K562 (cell line): ENCODE results near the gene KCNC3. TPM values are rescaled to one million over a fixed set of nuclear protein-coding genes. Genes with fewer than 3 reads are reported as not detected.

Experiments used
- CBX2 ChIP-seq: fragments of 200-600 bp; sonication (generic); IDR thresholded peaks from one replicate; pipeline ENCODE4 v1.6.1; 2012; ENCODE audit warnings: mild to moderate bottlenecking, low read length, inconsistent platforms; ENCODE audit not compliant: insufficient read depth, poor library complexity, severe bottlenecking
- CCNT2 ChIP-seq: IDR thresholded peaks from 2 replicates; pipeline ENCODE4 v1.6.1; 2011; ENCODE audit warnings: borderline replicate concordance, low read depth, mild to moderate bottlenecking, moderate library complexity, mixed read lengths, low read length; ENCODE audit not compliant: insufficient read length; ENCODE audit errors: extremely low read depth
- FOXA1 ChIP-seq: fragments of 450-650 bp; IDR thresholded peaks from 2 replicates; pipeline ENCODE4 v1.6.1; 2016; ENCODE audit warnings: mild to moderate bottlenecking, borderline replicate concordance
- FOXA3 ChIP-seq, 2 experiments: fragments of 450-650 bp in 1 of 2; sonication (generic) in 1 of 2; formaldehyde crosslinking; IDR thresholded peaks in 1 of 2; conservative IDR thresholded peaks in 1 of 2; 2 replicates each; pipeline versions ENCODE4 v1.4.0 to v1.8.0; 2020 to 2022; ENCODE audit warnings: mild to moderate bottlenecking in 2 of 2, missing genetic modification reagents in 1 of 2
- HNRNPH1 ChIP-seq: fragments of 200-400 bp; formaldehyde crosslinking; optimal IDR thresholded peaks from 2 replicates; pipeline ENCODE3; 2017; ENCODE audit warnings: low read depth, mild to moderate bottlenecking, low read length, moderate library complexity
- NFIC ChIP-seq: fragments of 450-650 bp; IDR thresholded peaks from 2 replicates; pipeline ENCODE4 v1.6.1; 2017; ENCODE audit warnings: mild to moderate bottlenecking, inconsistent platforms
- PKNOX1 ChIP-seq: fragments of 450-650 bp; IDR thresholded peaks from 2 replicates; pipeline ENCODE4 v1.6.1; 2016
- RBBP5 ChIP-seq: fragments of 200-600 bp; sonication (generic); IDR thresholded peaks from 2 replicates; pipeline ENCODE4 v1.6.1; 2012; ENCODE audit warnings: borderline replicate concordance, mild to moderate bottlenecking, low read length, control low read depth, inconsistent platforms; ENCODE audit not compliant: insufficient read depth, poor library complexity, severe bottlenecking
- SIX5 ChIP-seq, 2 experiments: IDR thresholded peaks; 2 replicates each; pipeline ENCODE4 v1.6.1; 2011; ENCODE audit warnings: low read length in 2 of 2, borderline replicate concordance in 1 of 2, low read depth in 1 of 2, mild to moderate bottlenecking in 1 of 2, moderate library complexity in 1 of 2; ENCODE audit not compliant: insufficient read depth in 1 of 2
- SMARCA4 ChIP-seq: fragments of 450-650 bp; IDR thresholded peaks from 2 replicates; pipeline ENCODE4 v1.6.1; 2016
- ZBTB7A ChIP-seq: IDR thresholded peaks from 2 replicates; pipeline ENCODE4 v1.6.1; 2011; ENCODE audit warnings: low read depth, mild to moderate bottlenecking, low read length, moderate library complexity, borderline replicate concordance; ENCODE audit not compliant: control insufficient read depth
- ZNF280B ChIP-seq: fragments of 250-450 bp; sonication (Bioruptor Pico); IDR thresholded peaks from 2 replicates; pipeline ENCODE4 v1.5.1; 2021; ENCODE audit warnings: mild to moderate bottlenecking
- ZNF444 ChIP-seq: fragments of 250-450 bp; sonication (Bioruptor Pico); IDR thresholded peaks from 2 replicates; pipeline ENCODE4 v1.4.0; 2020; ENCODE audit warnings: mild to moderate bottlenecking, moderate library complexity
- polyA plus RNA-seq, 8 experiments: library from polyadenylated mRNA; depleted of rRNA in 4 of 8; stranded (reverse) in 5 of 8; unstranded in 3 of 8; fragments of >200 nt; fragmentation: Nextera tagmentation in 2 of 8; fragmentation: Illumina TruSeq in 1 of 8; extraction: Ambion mirVana in 2 of 8; extraction: Trizol in 1 of 8; gene quantifications; 2 replicates each; pipeline versions ENCODE4 v1.2.1 to v1.2.3, GENCODE V29; 2011 to 2014; ENCODE audit warnings: inconsistent platforms in 1 of 8, missing spikeins in 1 of 8
- total RNA-seq, 7 experiments: library from RNA; depleted of rRNA in 6 of 7; stranded (reverse); fragments of >200 nt in 6 of 7; fragmentation: Illumina TruSeq in 2 of 7; extraction: Trizol in 2 of 7; gene quantifications; 2 replicates each; pipeline versions ENCODE4 v1.2.1 to v1.2.3, GENCODE V29; 2011 to 2021; ENCODE audit warnings: low replicate concordance in 1 of 7
- TF ChIP-seq, protein P1 (sequence below): fragments of 250-450 bp; sonication (Bioruptor Pico); IDR thresholded peaks from 2 replicates; pipeline ENCODE4 v1.8.0; 2021; ENCODE audit warnings: borderline replicate concordance, mild to moderate bottlenecking, moderate library complexity; ENCODE audit not compliant: poor library complexity, severe bottlenecking
- TF ChIP-seq, protein P2 (sequence below), 2 experiments: fragments of 450-650 bp in 1 of 2; sonication (generic) in 1 of 2; formaldehyde crosslinking; conservative IDR thresholded peaks; 2 replicates each; pipeline versions ENCODE4 v1.4.0 to v1.8.1; 2020 to 2022; ENCODE audit warnings: mild to moderate bottlenecking in 1 of 2, missing genetic modification reagents in 1 of 2
- TF ChIP-seq, protein P3 (sequence below): fragments of 200-800 bp; sonication (Bioruptor generic); IDR thresholded peaks from 2 replicates; pipeline ENCODE4 v1.6.1; 2017; ENCODE audit warnings: missing genetic modification characterization, missing compliant biosample characterization
- TF ChIP-seq, protein P4 (sequence below): sonication (generic); formaldehyde crosslinking; IDR thresholded peaks from 2 replicates; pipeline ENCODE4 v1.8.1; 2023; ENCODE audit warnings: mild to moderate bottlenecking, missing genetic modification reagents
- TF ChIP-seq, protein P5 (sequence below): fragments of 250-450 bp; sonication (Bioruptor Pico); IDR thresholded peaks from 2 replicates; pipeline ENCODE4 v1.5.0; 2020; ENCODE audit warnings: mild to moderate bottlenecking

Gene KCNC3
- total and polyA plus RNA-seq, 9 of the 15 experiments (the other 6 are each of a cell fraction or from before 2014, with no cell fraction given): 0.03 to 26.2 (median 2.0) TPM

DNA sequence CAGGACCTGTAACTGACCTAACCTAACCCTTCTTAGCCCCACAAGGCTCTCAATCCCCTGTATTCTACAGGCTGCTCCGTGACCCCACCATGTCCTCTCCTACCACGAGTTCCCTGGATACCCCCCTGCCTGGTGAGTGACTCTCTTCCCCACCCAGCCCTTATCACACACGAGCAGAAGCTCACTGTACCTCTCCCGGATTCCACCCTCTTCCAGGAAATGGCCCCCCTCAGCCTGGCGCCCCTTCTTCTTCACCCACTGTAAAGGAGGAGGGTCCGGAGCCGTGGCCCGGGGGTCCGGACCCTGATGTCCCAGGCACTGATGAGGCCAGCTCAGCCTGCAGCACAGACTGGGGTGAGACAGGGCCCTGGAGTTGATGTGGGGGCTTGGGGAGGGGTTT, 48.3 kb upstream of the KCNC3 start (continued):
- TF ChIP-seq ZNF280B (CRISPR knock-in tag) (no peak), FOXA1 (no peak), ZBTB7A (peak; percentile 78; the same call in 1 of the 2 replicates), NFIC (0 out of 2 replicates have a peak, but pooled peaks have one; percentile 12), RBBP5 (no peak), SIX5 (IDR thresholded peaks at IDR 0.05; ENCODE audit: borderline replicate concordance in 1 of 2, insufficient read depth in 1 of 2, low read depth in 1 of 2, low read length in 2 of 2) (no peak), FOXA3 (CRISPR knock-in tag; conservative IDR thresholded peaks at IDR 0.05 in 1 of 2, IDR thresholded peaks at IDR 0.05 in 1 of 2) (no peak), HNRNPH1 (no peak), CCNT2 (peak; percentile 10), PKNOX1 (peak; percentile 11; the same call in 1 of the 2 replicates), ZNF444 (CRISPR knock-in tag) (no peak), CBX2 (no peak), SMARCA4 (peak; percentile 57)
- TF ChIP-seq, protein P1, sequence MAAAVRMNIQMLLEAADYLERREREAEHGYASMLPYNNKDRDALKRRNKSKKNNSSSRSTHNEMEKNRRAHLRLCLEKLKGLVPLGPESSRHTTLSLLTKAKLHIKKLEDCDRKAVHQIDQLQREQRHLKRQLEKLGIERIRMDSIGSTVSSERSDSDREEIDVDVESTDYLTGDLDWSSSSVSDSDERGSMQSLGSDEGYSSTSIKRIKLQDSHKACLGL: no peak
- TF ChIP-seq, protein P2, sequence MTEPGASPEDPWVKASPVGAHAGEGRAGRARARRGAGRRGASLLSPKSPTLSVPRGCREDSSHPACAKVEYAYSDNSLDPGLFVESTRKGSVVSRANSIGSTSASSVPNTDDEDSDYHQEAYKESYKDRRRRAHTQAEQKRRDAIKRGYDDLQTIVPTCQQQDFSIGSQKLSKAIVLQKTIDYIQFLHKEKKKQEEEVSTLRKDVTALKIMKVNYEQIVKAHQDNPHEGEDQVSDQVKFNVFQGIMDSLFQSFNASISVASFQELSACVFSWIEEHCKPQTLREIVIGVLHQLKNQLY (CRISPR knock-in tag; conservative IDR thresholded peaks at IDR 0.05): no peak
- TF ChIP-seq, protein P3, sequence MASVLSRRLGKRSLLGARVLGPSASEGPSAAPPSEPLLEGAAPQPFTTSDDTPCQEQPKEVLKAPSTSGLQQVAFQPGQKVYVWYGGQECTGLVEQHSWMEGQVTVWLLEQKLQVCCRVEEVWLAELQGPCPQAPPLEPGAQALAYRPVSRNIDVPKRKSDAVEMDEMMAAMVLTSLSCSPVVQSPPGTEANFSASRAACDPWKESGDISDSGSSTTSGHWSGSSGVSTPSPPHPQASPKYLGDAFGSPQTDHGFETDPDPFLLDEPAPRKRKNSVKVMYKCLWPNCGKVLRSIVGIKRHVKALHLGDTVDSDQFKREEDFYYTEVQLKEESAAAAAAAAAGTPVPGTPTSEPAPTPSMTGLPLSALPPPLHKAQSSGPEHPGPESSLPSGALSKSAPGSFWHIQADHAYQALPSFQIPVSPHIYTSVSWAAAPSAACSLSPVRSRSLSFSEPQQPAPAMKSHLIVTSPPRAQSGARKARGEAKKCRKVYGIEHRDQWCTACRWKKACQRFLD: no peak
- TF ChIP-seq, protein P4, sequence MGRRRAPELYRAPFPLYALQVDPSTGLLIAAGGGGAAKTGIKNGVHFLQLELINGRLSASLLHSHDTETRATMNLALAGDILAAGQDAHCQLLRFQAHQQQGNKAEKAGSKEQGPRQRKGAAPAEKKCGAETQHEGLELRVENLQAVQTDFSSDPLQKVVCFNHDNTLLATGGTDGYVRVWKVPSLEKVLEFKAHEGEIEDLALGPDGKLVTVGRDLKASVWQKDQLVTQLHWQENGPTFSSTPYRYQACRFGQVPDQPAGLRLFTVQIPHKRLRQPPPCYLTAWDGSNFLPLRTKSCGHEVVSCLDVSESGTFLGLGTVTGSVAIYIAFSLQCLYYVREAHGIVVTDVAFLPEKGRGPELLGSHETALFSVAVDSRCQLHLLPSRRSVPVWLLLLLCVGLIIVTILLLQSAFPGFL (CRISPR knock-in tag): no peak
- TF ChIP-seq, protein P5, sequence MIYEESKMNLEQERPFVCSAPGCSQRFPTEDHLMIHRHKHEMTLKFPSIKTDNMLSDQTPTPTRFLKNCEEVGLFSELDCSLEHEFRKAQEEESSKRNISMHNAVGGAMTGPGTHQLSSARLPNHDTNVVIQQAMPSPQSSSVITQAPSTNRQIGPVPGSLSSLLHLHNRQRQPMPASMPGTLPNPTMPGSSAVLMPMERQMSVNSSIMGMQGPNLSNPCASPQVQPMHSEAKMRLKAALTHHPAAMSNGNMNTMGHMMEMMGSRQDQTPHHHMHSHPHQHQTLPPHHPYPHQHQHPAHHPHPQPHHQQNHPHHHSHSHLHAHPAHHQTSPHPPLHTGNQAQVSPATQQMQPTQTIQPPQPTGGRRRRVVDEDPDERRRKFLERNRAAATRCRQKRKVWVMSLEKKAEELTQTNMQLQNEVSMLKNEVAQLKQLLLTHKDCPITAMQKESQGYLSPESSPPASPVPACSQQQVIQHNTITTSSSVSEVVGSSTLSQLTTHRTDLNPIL (CRISPR knock-in tag): no peak
